ENCODE results near the gene B4GALNT2.

B4GALNT2 gene

GRCh38 chr17:49193513-49194296 is 61.1 kb downstream of the B4GALNT2 start:
- TF ChIP-seq GATA2 (IDR thresholded peaks at IDR 0.05; ENCODE audit: low read depth, low read length) (no peak), GATA3 (IDR thresholded peaks at IDR 0.05; ENCODE audit: low read depth, low read length) (no peak)

- no peak for TF ChIP-seq GATA3 (IDR thresholded peaks at IDR 0.05; ENCODE audit: low read depth, low read length)
- no peak for TF ChIP-seq GATA2 (IDR thresholded peaks at IDR 0.05; ENCODE audit: low read depth, low read length)
These were observed 61.7 kb downstream of the B4GALNT2 start for GRCh38 chr17:49194297-49194607.

- TF ChIP-seq GATA3 (IDR thresholded peaks at IDR 0.05; ENCODE audit: low read depth, low read length) (no peak), GATA2 (IDR thresholded peaks at IDR 0.05; ENCODE audit: low read depth, low read length) (no peak)
These were observed 63.2 kb downstream of the B4GALNT2 start for GRCh38 chr17:49195751-49196150.

- TF ChIP-seq GATA2 (IDR thresholded peaks at IDR 0.05; ENCODE audit: low read depth, low read length), result no peak
- no peak for TF ChIP-seq GATA3 (IDR thresholded peaks at IDR 0.05; ENCODE audit: low read depth, low read length)
These were observed 64.0 kb downstream of the B4GALNT2 start for GRCh38 chr17:49196520-49196919.

GRCh38 chr17:49197346-49197998 is 64.9 kb downstream of the B4GALNT2 start:
- TF ChIP-seq GATA3 (IDR thresholded peaks at IDR 0.05; ENCODE audit: low read depth, low read length), result no peak
- TF ChIP-seq GATA2 (IDR thresholded peaks at IDR 0.05; ENCODE audit: low read depth, low read length), result no peak

GRCh38 chr17:49198211-49198610 is 65.6 kb downstream of the B4GALNT2 start:
- TF ChIP-seq GATA3 (IDR thresholded peaks at IDR 0.05; ENCODE audit: low read depth, low read length) (no peak), GATA2 (IDR thresholded peaks at IDR 0.05; ENCODE audit: low read depth, low read length) (no peak)

GRCh38 chr17:49200423-49201083 is 68.0 kb downstream of the B4GALNT2 start:
- TF ChIP-seq GATA2 (IDR thresholded peaks at IDR 0.05; ENCODE audit: low read depth, low read length), result no peak
- no peak for TF ChIP-seq GATA3 (IDR thresholded peaks at IDR 0.05; ENCODE audit: low read depth, low read length)

GRCh38 chr17:49201481-49201927 is 68.9 kb downstream of the B4GALNT2 start:
- TF ChIP-seq GATA2 (IDR thresholded peaks at IDR 0.05; ENCODE audit: low read depth, low read length) (no peak), GATA3 (IDR thresholded peaks at IDR 0.05; ENCODE audit: low read depth, low read length) (no peak)

GRCh38 chr17:49203796-49204195 is 71.2 kb downstream of the B4GALNT2 start:
- no peak for TF ChIP-seq GATA3 (IDR thresholded peaks at IDR 0.05; ENCODE audit: low read depth, low read length)
- no peak for TF ChIP-seq GATA2 (IDR thresholded peaks at IDR 0.05; ENCODE audit: low read depth, low read length)

GRCh38 chr17:49204516-49204915 is 71.9 kb downstream of the B4GALNT2 start:
- TF ChIP-seq GATA3 (IDR thresholded peaks at IDR 0.05; ENCODE audit: low read depth, low read length) (no peak), GATA2 (IDR thresholded peaks at IDR 0.05; ENCODE audit: low read depth, low read length) (no peak)

GRCh38 chr17:49209061-49209571 is 76.5 kb downstream of the B4GALNT2 start:
- TF ChIP-seq GATA3 (IDR thresholded peaks at IDR 0.05; ENCODE audit: low read depth, low read length) (no peak), GATA2 (IDR thresholded peaks at IDR 0.05; ENCODE audit: low read depth, low read length) (no peak)

GRCh38 chr17:49210158-49211029 is 77.8 kb downstream of the B4GALNT2 start, which contains the start of the genes ABI3 and GNGT2:
ABI3 (plus strand) TSS chr17:49210707; CDS start chr17:49210725, 18 bp downstream.
GNGT2 (minus strand) TSS chr17:49210574; CDS start chr17:49207422, 3,152 bp downstream.
- TF ChIP-seq GATA3 (IDR thresholded peaks at IDR 0.05; ENCODE audit: low read depth, low read length) (no peak), GATA2 (IDR thresholded peaks at IDR 0.05; ENCODE audit: low read depth, low read length) (no peak)

- no peak for TF ChIP-seq GATA2 (IDR thresholded peaks at IDR 0.05; ENCODE audit: low read depth, low read length)
- TF ChIP-seq GATA3 (IDR thresholded peaks at IDR 0.05; ENCODE audit: low read depth, low read length), result no peak
These were observed 80.8 kb downstream of the B4GALNT2 start for GRCh38 chr17:49213399-49213798.
